WTC11 (cell line): ENCODE measurements around the gene FRYL. TPM values are rescaled to one million over a fixed set of nuclear protein-coding genes. Genes with fewer than 3 reads are reported as not detected.
A peak's percentile ranks its signal among the peaks of the same experiment; 100 is the strongest.

Experiments used
- ATAC-seq: fragments of 200-7000 bp; cut with Tn5 transposase; 2 replicates; pipeline ENCODE4 v1.10.0; 2021; ENCODE audit warnings: mild to moderate bottlenecking, moderate library complexity
- CTCF ChIA-PET: fragments of 300-600 bp; sonication (Branson Sonifier 250); formaldehyde crosslinking; loops from one replicate; lab custom pipeline; 2021; ENCODE audit warnings: antibody characterized with exemption; lab: Charles Lee
- POLR2A ChIA-PET: fragments of 350-600 bp; sonication (Branson Sonifier 250); formaldehyde crosslinking; loops from one replicate; lab custom pipeline; 2021; ENCODE audit warnings: antibody characterized with exemption; lab: Charles Lee
- DNase-seq: peaks from one replicate; pipeline ENCODE4 v3.0.0; 2021; ENCODE audit warnings: low spot score
- H3K27ac Mint-ChIP-seq: 2 replicates; pipeline ENCODE4 v1.8.0; 2021; ENCODE audit warnings: mixed read lengths
- H3K27me3 Mint-ChIP-seq: 2 replicates; pipeline ENCODE4 v1.8.0; 2021; ENCODE audit warnings: low read depth, mild to moderate bottlenecking, moderate library complexity, mixed read lengths
- H3K36me3 Mint-ChIP-seq: 2 replicates; pipeline ENCODE4 v1.8.0; 2021; ENCODE audit warnings: mixed read lengths
- H3K4me1 Mint-ChIP-seq: 2 replicates; pipeline ENCODE4 v1.8.0; 2022; ENCODE audit warnings: mixed read lengths
- H3K4me3 Mint-ChIP-seq: 2 replicates; pipeline ENCODE4 v1.8.0; 2021; ENCODE audit warnings: mild to moderate bottlenecking, moderate library complexity, mixed read lengths
- H3K9me3 Mint-ChIP-seq: 2 replicates; pipeline ENCODE4 v1.8.0; 2021; ENCODE audit warnings: mixed read lengths
- ARID4B ChIP-seq: sonication (generic); formaldehyde crosslinking; IDR thresholded peaks from 2 replicates; pipeline ENCODE4 v1.8.0; 2023; ENCODE audit warnings: missing genetic modification reagents, mild to moderate bottlenecking, borderline replicate concordance
- ATF3 ChIP-seq: sonication (generic); formaldehyde crosslinking; conservative IDR thresholded peaks from 2 replicates; pipeline ENCODE4 v1.8.1; 2022; ENCODE audit warnings: mild to moderate bottlenecking, missing genetic modification reagents
- CREB1 ChIP-seq: sonication (generic); formaldehyde crosslinking; IDR thresholded peaks from 2 replicates; pipeline ENCODE4 v1.8.0; 2023; ENCODE audit warnings: mild to moderate bottlenecking, missing genetic modification reagents
- ELF4 ChIP-seq: sonication (generic); formaldehyde crosslinking; IDR thresholded peaks from 2 replicates; pipeline ENCODE4 v1.8.1; 2022; ENCODE audit warnings: low read depth, mild to moderate bottlenecking, moderate library complexity, missing genetic modification reagents
- ESRRA ChIP-seq: sonication (generic); formaldehyde crosslinking; IDR thresholded peaks from 2 replicates; pipeline ENCODE4 v1.8.1; 2022; ENCODE audit warnings: mild to moderate bottlenecking, missing genetic modification reagents, borderline replicate concordance
- ETV6 ChIP-seq: sonication (generic); formaldehyde crosslinking; IDR thresholded peaks from 2 replicates; pipeline ENCODE4 v1.8.1; 2022; ENCODE audit warnings: mild to moderate bottlenecking, missing genetic modification reagents
- HMGA2 ChIP-seq: fragments of 250-450 bp; sonication (Bioruptor Pico); IDR thresholded peaks from 2 replicates; pipeline ENCODE4 v1.4.0; 2021; ENCODE audit warnings: mild to moderate bottlenecking, moderate library complexity
- NR3C1 ChIP-seq: sonication (generic); formaldehyde crosslinking; conservative IDR thresholded peaks from 2 replicates; pipeline ENCODE4 v1.8.1; 2023; ENCODE audit warnings: low read depth, mild to moderate bottlenecking, missing genetic modification reagents
- PRDM15 ChIP-seq: sonication (generic); formaldehyde crosslinking; IDR thresholded peaks from 2 replicates; pipeline ENCODE4 v1.8.0; 2022; ENCODE audit warnings: missing genetic modification reagents
- PRRX2 ChIP-seq: fragments of 250-450 bp; sonication (Bioruptor Pico); IDR thresholded peaks from 2 replicates; pipeline ENCODE4 v1.8.0; 2021; ENCODE audit warnings: mild to moderate bottlenecking
- RORB ChIP-seq: fragments of 250-450 bp; sonication (Bioruptor Pico); IDR thresholded peaks from 2 replicates; pipeline ENCODE4 v1.9.0; 2021; ENCODE audit warnings: mild to moderate bottlenecking
- ZBTB43 ChIP-seq: sonication (generic); formaldehyde crosslinking; IDR thresholded peaks from 2 replicates; pipeline ENCODE4 v1.8.1; 2023; ENCODE audit warnings: mild to moderate bottlenecking, missing genetic modification reagents
- ZNF263 ChIP-seq: sonication (generic); formaldehyde crosslinking; IDR thresholded peaks from 2 replicates; pipeline ENCODE4 v1.8.1; 2022; ENCODE audit warnings: low read depth, mild to moderate bottlenecking, moderate library complexity, missing genetic modification reagents
- ZNF281 ChIP-seq: sonication (generic); formaldehyde crosslinking; IDR thresholded peaks from 2 replicates; pipeline ENCODE4 v1.8.0; 2023; ENCODE audit warnings: mild to moderate bottlenecking, missing genetic modification reagents
- ZNF396 ChIP-seq: fragments of 250-450 bp; sonication (Bioruptor Pico); IDR thresholded peaks from 2 replicates; pipeline ENCODE4 v1.8.0; 2021; ENCODE audit warnings: mild to moderate bottlenecking, moderate library complexity, borderline replicate concordance
- ZNF423 ChIP-seq: fragments of 250-450 bp; sonication (Bioruptor Pico); IDR thresholded peaks from 2 replicates; pipeline ENCODE4 v2.1.2; 2022; ENCODE audit warnings: mild to moderate bottlenecking, moderate library complexity
- ZNF671 ChIP-seq: fragments of 250-450 bp; sonication (Bioruptor Pico); IDR thresholded peaks from 2 replicates; pipeline ENCODE4 v1.8.0; 2021; ENCODE audit warnings: mild to moderate bottlenecking
- total RNA-seq: library from RNA; stranded (reverse); gene quantifications from 3 replicates; pipeline ENCODE4 v1.2.3, GENCODE V29; 2021

The FRYL gene
- total RNA-seq, 1 experiment from 2014 or later = 38.7 TPM

GRCh38 chr4:48602222-48602621 is 177.9 kb downstream of the FRYL start (continued):
- no peak for TF ChIP-seq ZNF263 (CRISPR knock-in tag)

DNA sequence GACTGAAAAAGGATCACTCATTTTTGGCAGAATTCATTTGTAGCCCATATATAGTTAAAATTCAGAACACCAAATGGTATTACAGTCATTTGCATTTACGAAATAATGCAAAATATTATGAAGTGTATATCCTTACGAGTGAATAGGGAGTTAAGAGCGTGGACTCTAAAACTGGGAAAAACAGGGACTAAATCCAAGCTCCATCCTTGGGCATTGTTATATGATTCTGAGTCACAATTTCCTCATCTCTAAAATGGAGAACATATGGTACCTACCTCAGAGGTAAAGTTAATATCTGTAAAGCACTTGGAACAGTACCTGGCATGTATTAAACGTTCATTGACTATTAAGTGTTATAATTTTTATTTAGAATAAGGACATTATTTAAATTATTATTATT is 183.7 kb downstream of the FRYL start:
- no peaks in the 10 kb centered on the region; the same call in 1 of the 2 replicates for H3K36me3 Mint-ChIP-seq
- TF ChIP-seq ZBTB43 (CRISPR knock-in tag) (no peak), ZNF423 (CRISPR knock-in tag) (no peak), ESRRA (CRISPR knock-in tag) (no peak), ETV6 (CRISPR knock-in tag) (no peak)
- H3K4me1 Mint-ChIP-seq = peaks cover 19% of the 10 kb centered on the region
- POLR2A ChIA-PET = interaction anchor here (0.6 kb wide), 1 partner anchor 17 kb away, joined by 3 read pairs; no protein-coding TSS in a partner anchor
- no peaks in the 10 kb centered on the region for H3K9me3 Mint-ChIP-seq
- H3K27ac Mint-ChIP-seq = no peak overlapping the region
- ATAC-seq (no peak), DNase-seq (no peak)
- CTCF ChIA-PET = no interaction called here
- no peaks in the 10 kb centered on the region for H3K27me3 Mint-ChIP-seq
- H3K4me3 Mint-ChIP-seq = no peak overlapping the region

DNA sequence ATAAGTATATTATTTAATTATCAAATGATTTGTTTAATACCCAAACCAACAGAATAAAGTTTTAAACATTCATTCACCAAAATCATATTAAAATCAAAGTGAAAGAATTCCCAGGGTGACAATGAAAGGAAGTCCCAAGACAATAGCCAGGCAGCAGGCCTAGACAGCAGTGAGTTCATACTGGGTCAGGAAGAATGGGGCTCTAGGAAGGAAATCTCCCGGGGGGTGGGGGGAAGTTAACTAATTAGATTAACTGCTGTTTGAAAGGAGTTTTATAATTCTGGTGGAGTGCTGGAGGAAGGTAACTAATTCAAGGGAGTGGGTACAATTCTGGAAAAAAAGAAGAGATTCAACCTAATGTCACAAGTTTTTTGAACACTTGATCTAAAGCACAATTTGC is 185.9 kb downstream of the FRYL start:
- Mint-ChIP-seq H3K36me3 (peaks cover 4% of the 10 kb centered on the region), H3K27me3 (no peaks in the 10 kb centered on the region), H3K9me3 (no peaks in the 10 kb centered on the region), H3K4me1 (peaks cover 19% of the 10 kb centered on the region), H3K4me3 (peak overlapping the region; percentile 2; the same call in 1 of the 2 replicates), H3K27ac (0 out of 2 replicates have a peak overlapping the region, but pooled peaks have one; percentile 46)
- ChIA-PET POLR2A (no interaction called here), CTCF (interaction anchor here (2.6 kb wide), 1 partner anchor 15 kb away, joined by 10 read pairs; no protein-coding TSS in a partner anchor)
- DNase-seq (peak; percentile 16), ATAC-seq (peak; percentile 91)
- TF ChIP-seq PRRX2 = no peak
- no peak for TF ChIP-seq ELF4 (CRISPR knock-in tag)
- no peak for TF ChIP-seq ATF3 (CRISPR knock-in tag)
- peak; percentile 42; the same call in 1 of the 2 replicates for TF ChIP-seq ETV6 (CRISPR knock-in tag)
- TF ChIP-seq PRDM15 (CRISPR knock-in tag) = no peak
- TF ChIP-seq ZNF396 = no peak
- TF ChIP-seq ZNF281 (CRISPR knock-in tag) = no peak

GRCh38 chr4:48591372-48591771 is 188.7 kb downstream of the FRYL start:
- ChIA-PET POLR2A (no interaction called here), CTCF (interaction anchor here (2.6 kb wide), 1 partner anchor 12 kb away, joined by 10 read pairs; no protein-coding TSS in a partner anchor)
- Mint-ChIP-seq H3K27me3 (no peaks in the 10 kb centered on the region), H3K4me1 (peaks cover 19% of the 10 kb centered on the region), H3K9me3 (no peaks in the 10 kb centered on the region), H3K27ac (no peak overlapping the region), H3K4me3 (no peak overlapping the region), H3K36me3 (peaks cover 12% of the 10 kb centered on the region)
- DNase-seq (no peak), ATAC-seq (no peak)
- TF ChIP-seq ATF3 (CRISPR knock-in tag) (no peak), ARID4B (CRISPR knock-in tag) (no peak), HMGA2 (CRISPR knock-in tag) (no peak), CREB1 (CRISPR knock-in tag) (no peak), NR3C1 (no peak), RORB (CRISPR knock-in tag) (no peak), ZNF671 (no peak)
